OCI-LY1 (cell line): ENCODE measurements around the gene CEP85L.

Source experiments
- H2AFZ ChIP-seq: fragments of 200-600 bp; sonication (generic), shearing (Covaris generic); 2 replicates; pipeline ENCODE4 v1.6.0; 2014; ENCODE audit warnings: antibody characterized with exemption, mild to moderate bottlenecking, low read length
- H3F3A ChIP-seq: fragments of 200-600 bp; sonication (generic), shearing (Covaris generic); 2 replicates; pipeline ENCODE4 v1.6.0; 2014; ENCODE audit warnings: mild to moderate bottlenecking, antibody characterized with exemption, low read length, moderate library complexity; ENCODE audit not compliant: insufficient read depth
- H3K27ac ChIP-seq: fragments of 200-600 bp; sonication (generic); 2 replicates; pipeline ENCODE4 v1.5.1; 2014; ENCODE audit warnings: low read length, mixed run types, mild to moderate bottlenecking, low read depth; ENCODE audit not compliant: poor library complexity, severe bottlenecking
- H3K27me3 ChIP-seq: fragments of 200-600 bp; sonication (generic); 2 replicates; pipeline ENCODE4 v1.6.0; 2014; ENCODE audit warnings: antibody characterized with exemption, mild to moderate bottlenecking, low read length, moderate library complexity; ENCODE audit not compliant: insufficient read depth
- H3K36me3 ChIP-seq: fragments of 200-600 bp; sonication (generic); 2 replicates; pipeline ENCODE4 v1.6.1; 2014; ENCODE audit warnings: mild to moderate bottlenecking, antibody characterized with exemption, low read length, moderate library complexity, mixed read lengths; ENCODE audit not compliant: insufficient read depth
- H3K4me1 ChIP-seq: fragments of 200-600 bp; sonication (generic); 2 replicates; pipeline ENCODE4 v1.5.1; 2014; ENCODE audit warnings: mild to moderate bottlenecking, low read length, moderate library complexity; ENCODE audit not compliant: insufficient read depth, severe bottlenecking
- H3K4me2 ChIP-seq: fragments of 200-600 bp; sonication (generic), shearing (Covaris generic); 2 replicates; pipeline ENCODE4 v1.6.1; 2014; ENCODE audit warnings: low read length
- H3K4me3 ChIP-seq: fragments of 200-600 bp; sonication (generic); 2 replicates; pipeline ENCODE4 v1.5.1; 2014; ENCODE audit warnings: low read length, low read depth, mild to moderate bottlenecking, mixed read lengths; ENCODE audit not compliant: poor library complexity, severe bottlenecking
- H3K79me2 ChIP-seq: fragments of 200-600 bp; shearing (Covaris generic); 2 replicates; pipeline ENCODE4 v1.6.1; 2016; ENCODE audit warnings: mixed run types, low read length, mixed read lengths; ENCODE audit not compliant: insufficient read depth
- H3K9ac ChIP-seq: fragments of 200-600 bp; sonication (generic), shearing (Covaris generic); 2 replicates; pipeline ENCODE4 v1.6.1; 2014; ENCODE audit warnings: mild to moderate bottlenecking, low read length, mixed read lengths
- H3K9me2 ChIP-seq: fragments of 200-600 bp; sonication (generic), shearing (Covaris generic); 2 replicates; pipeline ENCODE4 v1.6.1; 2014; ENCODE audit warnings: low read depth, mild to moderate bottlenecking, low read length, mixed read lengths
- H3K9me3 ChIP-seq: fragments of 200-600 bp; shearing (Covaris generic); 2 replicates; pipeline ENCODE4 v1.6.1; 2014; ENCODE audit warnings: low read length, mixed read lengths
- H4K20me1 ChIP-seq: fragments of 200-600 bp; sonication (generic), shearing (Covaris generic); 2 replicates; pipeline ENCODE4 v1.6.0; 2016; ENCODE audit warnings: mild to moderate bottlenecking, low read length; ENCODE audit not compliant: insufficient read depth
- EZH2 ChIP-seq: fragments of 200-600 bp; sonication (generic), shearing (Covaris generic); IDR thresholded peaks from 2 replicates; pipeline ENCODE4 v1.8.0; 2017; ENCODE audit warnings: borderline replicate concordance, mixed run types, mild to moderate bottlenecking, antibody characterized with exemption, low read length, moderate library complexity, mixed read lengths
- TF ChIP-seq, protein P1 (sequence below): fragments of 200-600 bp; sonication (generic), shearing (Covaris generic); IDR thresholded peaks from 2 replicates; pipeline ENCODE4 v1.5.1; 2017; ENCODE audit warnings: mild to moderate bottlenecking, antibody characterized with exemption, low read length, moderate library complexity, mixed read lengths

Gene CEP85L

DNA sequence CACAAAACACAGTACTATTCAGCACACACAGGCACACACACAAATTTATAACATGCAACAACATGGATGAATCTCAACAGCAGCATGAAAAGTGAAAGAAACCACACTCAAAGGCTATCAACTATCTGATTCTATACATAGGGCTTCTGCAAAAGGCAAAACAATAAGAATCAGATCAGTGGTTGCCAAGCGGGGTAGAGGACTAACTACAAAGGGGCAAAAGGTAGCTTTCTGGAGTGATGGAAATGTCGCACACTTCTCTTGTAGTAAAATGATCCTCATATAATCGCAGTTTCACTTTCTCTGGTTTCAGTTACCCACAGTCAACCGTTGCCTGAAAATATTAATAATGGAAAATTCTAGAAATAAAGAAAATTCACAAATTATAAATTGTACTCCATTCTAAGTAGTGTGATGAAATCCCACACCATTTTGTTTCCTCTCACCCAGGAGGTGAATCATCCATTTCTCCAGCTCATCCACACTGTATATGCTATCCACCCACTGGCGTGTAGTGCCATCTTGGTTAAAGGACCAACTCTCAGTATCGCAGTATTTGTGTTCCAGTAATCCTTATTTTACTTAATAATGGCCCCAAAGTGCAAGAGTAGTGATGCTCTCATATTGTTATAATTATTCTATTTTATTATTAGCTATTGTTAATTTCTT lies 116.1 kb downstream of the CEP85L start:
- no peak overlapping the region for H3K4me3 ChIP-seq
- no peaks in the 10 kb centered on the region for H3K36me3 ChIP-seq
- H3K9me2 ChIP-seq, result no peaks in the 10 kb centered on the region
- H3K79me2 ChIP-seq, result no peaks in the 10 kb centered on the region
- H2AFZ ChIP-seq, result no peak overlapping the region
- H3K4me1 ChIP-seq, result no peaks in the 10 kb centered on the region
- no peak for TF ChIP-seq EZH2
- TF ChIP-seq, protein P1, sequence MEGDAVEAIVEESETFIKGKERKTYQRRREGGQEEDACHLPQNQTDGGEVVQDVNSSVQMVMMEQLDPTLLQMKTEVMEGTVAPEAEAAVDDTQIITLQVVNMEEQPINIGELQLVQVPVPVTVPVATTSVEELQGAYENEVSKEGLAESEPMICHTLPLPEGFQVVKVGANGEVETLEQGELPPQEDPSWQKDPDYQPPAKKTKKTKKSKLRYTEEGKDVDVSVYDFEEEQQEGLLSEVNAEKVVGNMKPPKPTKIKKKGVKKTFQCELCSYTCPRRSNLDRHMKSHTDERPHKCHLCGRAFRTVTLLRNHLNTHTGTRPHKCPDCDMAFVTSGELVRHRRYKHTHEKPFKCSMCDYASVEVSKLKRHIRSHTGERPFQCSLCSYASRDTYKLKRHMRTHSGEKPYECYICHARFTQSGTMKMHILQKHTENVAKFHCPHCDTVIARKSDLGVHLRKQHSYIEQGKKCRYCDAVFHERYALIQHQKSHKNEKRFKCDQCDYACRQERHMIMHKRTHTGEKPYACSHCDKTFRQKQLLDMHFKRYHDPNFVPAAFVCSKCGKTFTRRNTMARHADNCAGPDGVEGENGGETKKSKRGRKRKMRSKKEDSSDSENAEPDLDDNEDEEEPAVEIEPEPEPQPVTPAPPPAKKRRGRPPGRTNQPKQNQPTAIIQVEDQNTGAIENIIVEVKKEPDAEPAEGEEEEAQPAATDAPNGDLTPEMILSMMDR, result no peak
- no peaks in the 10 kb centered on the region for H3K27me3 ChIP-seq
- no peak overlapping the region for H3K9ac ChIP-seq
- no peaks in the 10 kb centered on the region for H4K20me1 ChIP-seq
- H3K9me3 ChIP-seq, result peaks cover 3% of the 10 kb centered on the region; the same call in 1 of the 2 replicates
- H3F3A ChIP-seq, result no peaks in the 10 kb centered on the region
- H3K27ac ChIP-seq, result no peak overlapping the region
- no peak overlapping the region for H3K4me2 ChIP-seq

DNA sequence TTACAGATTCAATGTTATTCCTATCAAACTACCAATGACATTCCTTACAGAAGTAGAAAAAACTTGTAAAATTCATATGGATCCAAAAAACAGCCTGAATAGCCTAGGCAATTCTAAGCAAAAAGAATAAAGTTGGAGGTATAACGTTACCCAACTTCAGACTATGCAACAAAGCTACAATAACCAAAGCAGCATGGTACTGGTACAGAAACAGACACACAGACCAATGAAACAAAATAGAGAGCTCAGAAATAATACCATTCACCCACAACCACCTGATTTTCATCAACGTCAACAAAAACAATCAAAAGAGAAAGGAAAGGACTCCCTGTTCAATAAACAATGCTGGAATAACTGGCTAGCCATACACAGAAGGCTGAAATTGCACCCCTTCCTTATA lies 120.4 kb downstream of the CEP85L start:
- peaks cover 3% of the 10 kb centered on the region; the same call in 1 of the 2 replicates for H3K9me3 ChIP-seq
- no peak overlapping the region for H3K27ac ChIP-seq
- H3F3A ChIP-seq, result no peaks in the 10 kb centered on the region
- no peaks in the 10 kb centered on the region for H3K27me3 ChIP-seq
- H3K79me2 ChIP-seq, result no peaks in the 10 kb centered on the region
- TF ChIP-seq, protein P1, result no peak
- TF ChIP-seq EZH2, result no peak
- H3K9ac ChIP-seq, result no peak overlapping the region
- H3K9me2 ChIP-seq, result no peaks in the 10 kb centered on the region
- no peaks in the 10 kb centered on the region for H4K20me1 ChIP-seq
- no peak overlapping the region for H2AFZ ChIP-seq
- H3K4me1 ChIP-seq, result no peaks in the 10 kb centered on the region
- H3K4me2 ChIP-seq, result no peak overlapping the region
- H3K4me3 ChIP-seq, result no peak overlapping the region
- no peaks in the 10 kb centered on the region for H3K36me3 ChIP-seq

DNA sequence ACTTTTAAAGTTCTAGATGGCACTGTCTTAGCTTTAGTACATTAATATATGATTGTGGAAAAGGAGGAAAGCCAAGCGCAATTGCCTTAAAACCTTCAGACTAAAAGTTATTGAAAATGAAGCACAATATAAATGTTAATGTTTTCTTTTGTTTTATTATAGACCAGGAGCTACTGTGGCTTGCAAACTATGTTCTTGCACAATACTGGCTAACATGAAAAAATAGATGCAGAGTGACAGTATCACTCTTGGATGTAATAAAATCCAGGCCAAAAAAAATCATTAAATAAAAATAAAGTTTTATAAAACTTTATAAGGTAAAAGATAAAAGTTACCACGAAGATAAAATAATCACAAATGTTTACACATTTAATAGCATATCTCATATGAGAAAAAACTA lies 121.6 kb downstream of the CEP85L start:
- Histone ChIP-seq H3F3A (no peaks in the 10 kb centered on the region), H3K9ac (no peak overlapping the region), H4K20me1 (no peaks in the 10 kb centered on the region), H3K4me3 (no peak overlapping the region), H3K4me2 (no peak overlapping the region), H3K27me3 (no peaks in the 10 kb centered on the region), H3K9me2 (no peaks in the 10 kb centered on the region), H3K79me2 (no peaks in the 10 kb centered on the region), H3K9me3 (peaks cover 3% of the 10 kb centered on the region; the same call in 1 of the 2 replicates), H3K4me1 (no peaks in the 10 kb centered on the region), H2AFZ (no peak overlapping the region), H3K27ac (no peak overlapping the region), H3K36me3 (no peaks in the 10 kb centered on the region)
- no peak for TF ChIP-seq EZH2
- TF ChIP-seq, protein P1, result no peak
